Keratinocyte (primary cell): ENCODE data around the gene IGFBP1. TPM values are rescaled to one million over a fixed set of nuclear protein-coding genes. Genes with fewer than 3 reads are reported as not detected.

Experiments
- DNase-seq: peaks from one replicate; pipeline ENCODE4 v3.0.0-alpha.2; 2011; ENCODE audit warnings: low read depth, missing footprints, low spot score
- FAIRE-seq: peaks from 2 replicates; lab custom pipeline; 2011; peaks lifted over from hg19 to GRCh38; lab: Jason Lieb, UNC
- H2AFZ ChIP-seq: 2 replicates; pipeline ENCODE4 v1.6.0; 2012; ENCODE audit warnings: low read length, control low read depth, inconsistent platforms; ENCODE audit not compliant: control insufficient read depth
- H3K27ac ChIP-seq: 2 replicates; pipeline ENCODE4 v1.5.1; 2011; ENCODE audit warnings: low read length; ENCODE audit not compliant: control insufficient read depth, insufficient read depth
- H3K27me3 ChIP-seq: 3 replicates; pipeline ENCODE4 v1.6.0; 2011; ENCODE audit warnings: low read length; ENCODE audit not compliant: control insufficient read depth, insufficient read depth; ENCODE audit errors: extremely low read depth
- H3K36me3 ChIP-seq, 2 experiments: 2 replicates in 1 of 2; 3 replicates in 1 of 2; pipeline ENCODE4 v1.5.1; 2011; ENCODE audit warnings: low read length in 2 of 2, mild to moderate bottlenecking in 1 of 2; ENCODE audit not compliant: control insufficient read depth in 2 of 2, insufficient read depth in 2 of 2; ENCODE audit errors: extremely low read depth in 1 of 2
- H3K4me1 ChIP-seq: 3 replicates; pipeline ENCODE4 v1.5.1; 2011; ENCODE audit warnings: low read length; ENCODE audit not compliant: control insufficient read depth, insufficient read depth; ENCODE audit errors: extremely low read depth
- H3K4me2 ChIP-seq: 3 replicates; pipeline ENCODE4 v1.6.0; 2011; ENCODE audit warnings: low read depth, low read length; ENCODE audit not compliant: control insufficient read depth, insufficient read depth; ENCODE audit errors: extremely low read depth
- H3K4me3 ChIP-seq, 3 experiments: fragments of 200-600 bp in 1 of 3; sonication (generic) in 1 of 3; 2 replicates in 2 of 3; 3 replicates in 1 of 3; pipeline ENCODE4 v1.5.1; 2011 to 2016; ENCODE audit warnings: low read length in 3 of 3, mild to moderate bottlenecking in 3 of 3, control low read depth in 2 of 3, inconsistent platforms in 1 of 3, low read depth in 1 of 3, mixed read lengths in 1 of 3, mixed run types in 1 of 3, moderate library complexity in 1 of 3; ENCODE audit not compliant: control insufficient read depth in 2 of 3, insufficient read depth in 2 of 3; ENCODE audit errors: extremely low read depth in 1 of 3
- H3K79me2 ChIP-seq: 2 replicates; pipeline ENCODE4 v1.6.0; 2012; ENCODE audit warnings: low read length; ENCODE audit not compliant: control insufficient read depth, insufficient read depth
- H3K9ac ChIP-seq: 3 replicates; pipeline ENCODE4 v1.6.0; 2011; ENCODE audit warnings: low read length; ENCODE audit not compliant: control insufficient read depth, insufficient read depth; ENCODE audit errors: extremely low read depth
- H3K9me1 ChIP-seq: 3 replicates; pipeline ENCODE4 v1.6.0; 2011; ENCODE audit warnings: low read length; ENCODE audit not compliant: control insufficient read depth, insufficient read depth; ENCODE audit errors: extremely low read depth
- H3K9me3 ChIP-seq: 2 replicates; pipeline ENCODE4 v1.5.1; 2012; ENCODE audit warnings: low read depth, low read length; ENCODE audit not compliant: control insufficient read depth
- H4K20me1 ChIP-seq: 3 replicates; pipeline ENCODE4 v1.6.0; 2011; ENCODE audit warnings: low read length; ENCODE audit not compliant: control insufficient read depth, insufficient read depth; ENCODE audit errors: extremely low read depth
- EZH2 ChIP-seq: IDR thresholded peaks from one replicate; pipeline ENCODE4 v1.6.1; 2012; ENCODE audit warnings: inconsistent platforms, mild to moderate bottlenecking, low read length, moderate library complexity
- dilution Hi-C: fragments of 300-500 bp; cut with MboI; formaldehyde crosslinking; loops from one replicate; pipeline ENCODE4 v1.7.0; 2020; ENCODE audit warnings: low sequenced_read_pairs; ENCODE audit not compliant: extremely low pct_ligation_motif_present
- polyA plus RNA-seq, 5 experiments: library from polyadenylated mRNA; depleted of rRNA in 3 of 5; stranded (reverse) in 3 of 5; stranded (forward) in 1 of 5; unstranded in 1 of 5; fragments of >200 nt; gene quantifications; 1 replicate in 1 of 5; 2 replicates in 3 of 5; 3 replicates in 1 of 5; pipeline versions ENCODE4 v1.2.1 to v1.2.3, GENCODE V29; 2011 to 2012; ENCODE audit warnings: missing spikeins in 2 of 5, low read depth in 1 of 5, low replicate concordance in 1 of 5
- TF ChIP-seq, protein P1 (sequence below), 3 experiments: IDR thresholded peaks in 1 of 3; conservative IDR thresholded peaks in 1 of 3; optimal IDR thresholded peaks in 1 of 3; 2 replicates in 2 of 3; 3 replicates in 1 of 3; pipeline versions ENCODE3 to v1.5.1; 2011; ENCODE audit warnings: low read length in 3 of 3, mild to moderate bottlenecking in 3 of 3, moderate library complexity in 2 of 3, control low read depth in 1 of 3, inconsistent platforms in 1 of 3; ENCODE audit not compliant: insufficient read depth in 2 of 3; ENCODE audit errors: extremely low read depth in 1 of 3

IGFBP1 gene
- polyA plus RNA-seq, 1 donor (not counting 4 experiments of a cell fraction or from before 2014, with no cell fraction given) = not detected

DNA sequence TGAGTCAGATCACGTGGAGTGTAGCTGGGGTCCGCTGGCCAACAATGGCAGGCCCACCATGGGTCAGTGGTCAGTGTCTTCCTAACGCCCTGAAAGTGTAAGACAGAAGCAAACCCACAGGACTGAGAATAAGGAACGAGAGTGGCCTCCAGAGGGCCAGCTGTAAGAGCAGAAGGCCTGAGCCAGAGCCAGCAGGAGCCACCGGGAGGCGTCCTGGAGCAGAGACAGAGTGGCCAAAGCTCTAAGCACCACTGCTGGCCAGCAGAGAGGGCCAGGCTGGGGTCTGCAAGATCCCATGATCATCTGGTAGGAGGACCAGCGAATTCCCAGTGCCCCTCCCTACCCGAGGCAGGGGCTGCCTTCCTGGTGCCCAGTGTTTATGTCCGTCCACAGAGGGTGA lies 24.6 kb upstream of the IGFBP1 start:
- no peaks in the 10 kb centered on the region for H3K79me2 ChIP-seq
- dilution Hi-C loops = no loop called here
- FAIRE-seq = no peak

DNA sequence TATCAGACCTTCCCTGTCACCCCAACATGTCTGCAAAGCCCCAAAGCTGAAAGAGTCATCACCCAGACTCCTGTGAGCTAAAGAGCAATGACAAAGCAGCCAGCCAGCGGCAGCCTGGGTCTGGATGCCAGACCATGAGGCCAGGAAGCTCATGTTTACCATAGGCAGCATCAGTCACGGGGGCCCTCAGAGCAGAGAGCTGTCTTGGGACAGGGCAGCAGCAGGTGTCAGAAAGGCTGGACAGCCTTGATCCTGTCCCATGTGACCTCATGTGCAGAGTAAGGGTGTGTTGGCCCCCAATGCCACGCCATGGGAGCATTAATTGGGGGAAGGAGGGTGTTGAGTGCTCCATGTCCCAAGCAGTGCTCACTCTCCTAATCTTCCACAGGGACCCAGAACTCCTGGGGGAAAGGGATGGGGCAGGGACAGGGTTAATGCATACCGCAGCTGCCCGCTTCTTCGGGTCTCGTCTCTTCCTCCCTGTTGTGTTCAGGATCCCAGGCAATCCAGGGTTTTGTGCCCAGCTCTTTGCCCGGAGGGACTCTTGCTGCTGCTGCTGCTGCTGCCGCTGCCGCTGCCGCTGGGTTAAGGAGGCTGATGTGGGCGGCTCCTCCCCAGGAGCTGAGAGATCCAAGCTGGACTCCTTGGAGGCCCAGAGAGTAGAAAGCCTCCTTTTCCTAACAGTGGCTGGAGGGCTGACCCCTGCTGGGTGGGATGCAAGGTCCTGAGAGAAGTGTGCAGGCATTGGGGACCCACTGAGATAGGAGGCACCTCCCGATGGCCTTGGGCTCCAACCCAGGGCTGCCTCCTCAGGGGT lies 22.5 kb upstream of the IGFBP1 start:
- no peak overlapping the region for H3K9ac ChIP-seq
- no peak for FAIRE-seq

More for the DNA sequence above, 24.6 kb upstream of the IGFBP1 start:
- no peaks in the 10 kb centered on the region for H3K9me1 ChIP-seq
- H4K20me1 ChIP-seq = no peaks in the 10 kb centered on the region
- no peak for DNase-seq
- no peaks in the 10 kb centered on the region for H3K36me3 ChIP-seq
- H3K9me3 ChIP-seq = no peaks in the 10 kb centered on the region
- no peak overlapping the region for H2AFZ ChIP-seq
- H3K27ac ChIP-seq = no peak overlapping the region
- TF ChIP-seq, protein P1, sequence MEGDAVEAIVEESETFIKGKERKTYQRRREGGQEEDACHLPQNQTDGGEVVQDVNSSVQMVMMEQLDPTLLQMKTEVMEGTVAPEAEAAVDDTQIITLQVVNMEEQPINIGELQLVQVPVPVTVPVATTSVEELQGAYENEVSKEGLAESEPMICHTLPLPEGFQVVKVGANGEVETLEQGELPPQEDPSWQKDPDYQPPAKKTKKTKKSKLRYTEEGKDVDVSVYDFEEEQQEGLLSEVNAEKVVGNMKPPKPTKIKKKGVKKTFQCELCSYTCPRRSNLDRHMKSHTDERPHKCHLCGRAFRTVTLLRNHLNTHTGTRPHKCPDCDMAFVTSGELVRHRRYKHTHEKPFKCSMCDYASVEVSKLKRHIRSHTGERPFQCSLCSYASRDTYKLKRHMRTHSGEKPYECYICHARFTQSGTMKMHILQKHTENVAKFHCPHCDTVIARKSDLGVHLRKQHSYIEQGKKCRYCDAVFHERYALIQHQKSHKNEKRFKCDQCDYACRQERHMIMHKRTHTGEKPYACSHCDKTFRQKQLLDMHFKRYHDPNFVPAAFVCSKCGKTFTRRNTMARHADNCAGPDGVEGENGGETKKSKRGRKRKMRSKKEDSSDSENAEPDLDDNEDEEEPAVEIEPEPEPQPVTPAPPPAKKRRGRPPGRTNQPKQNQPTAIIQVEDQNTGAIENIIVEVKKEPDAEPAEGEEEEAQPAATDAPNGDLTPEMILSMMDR (optimal IDR thresholded peaks at IDR 0.05 in 1 of 3, IDR thresholded peaks at IDR 0.05 in 1 of 3, conservative IDR thresholded peaks at IDR 0.05 in 1 of 3; ENCODE audit: extremely low read depth in 1 of 3, insufficient read depth in 2 of 3, low read length in 3 of 3) = peak in 2 of 3 experiments; percentile 12 to 45
- no peak for TF ChIP-seq EZH2
- H3K9ac ChIP-seq = no peak overlapping the region
- peaks cover 13% of the 10 kb centered on the region for H3K27me3 ChIP-seq
- H3K4me1 ChIP-seq = no peaks in the 10 kb centered on the region
- no peak overlapping the region for H3K4me3 ChIP-seq
- H3K4me2 ChIP-seq = no peak overlapping the region

More for the DNA sequence above, 22.5 kb upstream of the IGFBP1 start:
- peaks cover 13% of the 10 kb centered on the region for H3K27me3 ChIP-seq
- H3K79me2 ChIP-seq = no peaks in the 10 kb centered on the region
- dilution Hi-C loops = no loop called here
- TF ChIP-seq, protein P1 (optimal IDR thresholded peaks at IDR 0.05 in 1 of 3, IDR thresholded peaks at IDR 0.05 in 1 of 3, conservative IDR thresholded peaks at IDR 0.05 in 1 of 3; ENCODE audit: extremely low read depth in 1 of 3, insufficient read depth in 2 of 3, low read length in 3 of 3) = no peak
- no peak for TF ChIP-seq EZH2
- no peak overlapping the region for H3K27ac ChIP-seq
- no peak overlapping the region for H3K4me3 ChIP-seq
- H3K9me1 ChIP-seq = no peaks in the 10 kb centered on the region
- no peaks in the 10 kb centered on the region for H3K36me3 ChIP-seq
- DNase-seq = no peak
- no peak overlapping the region for H3K4me2 ChIP-seq
- H3K9me3 ChIP-seq = no peaks in the 10 kb centered on the region
- H4K20me1 ChIP-seq = no peaks in the 10 kb centered on the region
- H2AFZ ChIP-seq = no peak overlapping the region
- H3K4me1 ChIP-seq = no peaks in the 10 kb centered on the region
